Ovary (tissue), 9 donors: Measurements from ENCODE around the gene TFPI2. TPM values are rescaled to one million over a fixed set of nuclear protein-coding genes. Genes with fewer than 3 reads are reported as not detected.
"Not testable (repeated sequence)": the region's sequence is repeated elsewhere in the genome, so short reads cannot be mapped to it uniquely, and the experiment has no call there.

Source experiments
- DNase-seq, 5 donors: peaks; one replicate each; pipeline ENCODE4 v3.0.0-alpha.2; 2019 to 2020
- H3K27ac ChIP-seq, 2 donors: fragments of 200-600 bp; one replicate each; pipeline versions ENCODE4 v1.5.1 to v1.8.0; 2019 to 2022
- H3K27me3 ChIP-seq: fragments of 200-600 bp; one replicate; pipeline ENCODE4 v1.8.0; 2022
- H3K36me3 ChIP-seq: fragments of 200-600 bp; sonication (generic); one replicate; pipeline ENCODE4 v1.5.1; 2019
- H3K4me1 ChIP-seq: one replicate; pipeline ENCODE4 v1.8.1; 2013; ENCODE audit warnings: mild to moderate bottlenecking, moderate library complexity; ENCODE audit not compliant: insufficient read depth
- H3K4me3 ChIP-seq: fragments of 200-600 bp; sonication (generic); one replicate; pipeline ENCODE4 v1.5.1; 2017
- H3K9me3 ChIP-seq, 2 donors: fragments of 200-600 bp in 1 of 2; sonication (generic) in 1 of 2; one replicate each; pipeline versions ENCODE4 v1.5.1 to v1.8.1; 2013 to 2019; ENCODE audit warnings: mild to moderate bottlenecking in 1 of 2, moderate library complexity in 1 of 2
- EP300 ChIP-seq: sonication (generic); formaldehyde crosslinking; IDR thresholded peaks from one replicate; pipeline ENCODE4 v1.6.1; 2017; ENCODE audit warnings: antibody characterized with exemption
- POLR2A ChIP-seq: fragments of 450-650 bp; IDR thresholded peaks from one replicate; pipeline ENCODE4 v1.6.1; 2017; ENCODE audit warnings: antibody characterized with exemption, mild to moderate bottlenecking, moderate library complexity
- WGBS, 3 donors: extraction: QIAGEN DNeasy Blood & Tissue Kit in 1 of 3; methylation state at CpG; one replicate each; pipeline versions ENCODE4 v1.1.5 to v1.1.7; 2013 to 2017; 5-methylcytosine and 5-hydroxymethylcytosine counted together
- intact Hi-C, 4 donors: fragments of 100-400 bp; cut with DNase I; formaldehyde crosslinking; loops; one replicate each; pipeline versions ENCODE4 v1.11.0 to v1.15.1; 2022 to 2023
- polyA plus RNA-seq, 2 donors: library from polyadenylated mRNA; stranded (reverse); fragments of 200-250 nt in 1 of 2; fragments of 350-450 nt in 1 of 2; fragmentation: Illumina TruSeq in 1 of 2; extraction: RNeasy Lipid Tissue Mini Kit (QIAGEN cat#74804) in 1 of 2; gene quantifications; one replicate each; pipeline ENCODE4 v1.2.3, GENCODE V29; 2013 to 2014
- total RNA-seq, 7 donors: library from RNA; depleted of rRNA in 2 of 7; stranded (reverse); fragments of >200 nt in 2 of 7; fragmentation: NEBNext Ultra II Directional in 3 of 7; extraction: Animal tissue kit (Norgen Biotek cat#: 25700) in 3 of 7; gene quantifications; one replicate each; pipeline versions ENCODE4 v1.1.0 to v1.2.4, GENCODE V29; 2016 to 2023
- TF ChIP-seq, protein P1 (sequence below), 3 donors: fragments of 450-650 bp in 2 of 3; fragments of 200-600 bp in 1 of 3; IDR thresholded peaks; one replicate each; pipeline versions ENCODE4 v1.5.1 to v1.8.0; 2016 to 2022; ENCODE audit warnings: antibody characterized with exemption in 3 of 3, mild to moderate bottlenecking in 1 of 3
- donor health status: DM: no; HTN: no; CAD: no; lungs with moderate emphysema.
- donor health status: DM: no; HTN: no; CAD: no.
- donor health status: Bipolar disorder and iron deficiency.
- donor health status: DM: yes; HTN: yes; CAD: no.
- donor health status: DM: no; HTN: no; CAD: no.
- donor health status: DM: yes; HTN: yes; CAD: no.

The TFPI2 gene
- total and polyA plus RNA-seq, 9 donors: 22.9 to 126 (median 45.0) TPM

DNA sequence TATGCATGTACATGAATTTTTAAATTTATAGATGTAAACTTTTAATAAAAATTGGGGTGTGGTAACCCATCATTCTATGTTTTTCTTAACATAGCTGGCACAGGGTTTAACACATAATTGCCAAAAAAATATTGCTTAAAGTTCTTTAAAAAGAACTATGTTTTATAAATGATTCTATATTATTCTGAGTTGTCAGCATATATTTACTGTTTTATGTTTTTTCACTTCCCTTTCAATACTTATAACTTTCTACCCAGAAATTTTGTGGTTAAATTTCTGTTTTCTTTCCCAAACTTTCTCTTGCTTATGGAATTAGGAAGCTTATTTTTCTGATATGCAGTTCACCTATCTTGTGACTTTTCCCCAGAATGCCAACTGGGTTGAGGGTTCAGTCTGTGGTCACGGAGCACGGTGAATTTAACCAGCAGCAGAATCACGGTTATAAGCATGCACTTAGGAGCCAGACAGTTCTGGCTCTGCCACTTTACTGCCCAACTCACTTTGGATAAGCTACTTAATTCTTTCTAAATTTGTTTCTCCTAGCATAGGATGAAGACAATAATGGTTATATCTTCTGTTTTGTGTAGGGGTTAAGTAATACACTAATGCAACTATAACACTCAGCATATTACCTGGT, 24.8 kb upstream of the TFPI2 start:
- DNase-seq, H3K36me3 ChIP-seq, intact Hi-C loops, H3K4me1 ChIP-seq, H3K27me3 ChIP-seq, H3K4me3 ChIP-seq, H3K9me3 ChIP-seq: not testable (repeated sequence)
- 11 to 20% (median 17%) methylated on average over 3 of the region's 3 CpGs for WGBS, 3 donors
- peak overlapping the region in 1 of 2 donors; percentile 50 for H3K27ac ChIP-seq

GRCh38 chr7:93914581-93915066, 24.1 kb upstream of the TFPI2 start:
- no peak overlapping the region for H3K4me3 ChIP-seq
- intact Hi-C loops: no loop called here
- no peaks in the 10 kb centered on the region for H3K9me3 ChIP-seq
- peak in 3 of 5 donors; percentile 38 to 59 (median 39) for DNase-seq
- peak overlapping the region; percentile 16 to 67 for H3K27ac ChIP-seq
- no peaks in the 10 kb centered on the region for H3K27me3 ChIP-seq
- peaks cover 8% of the 10 kb centered on the region for H3K4me1 ChIP-seq
- WGBS, 3 donors: 13 to 17% (median 14%) methylated on average over 7 of the region's 7 CpGs
- H3K36me3 ChIP-seq: no peaks in the 10 kb centered on the region
- no peak for TF ChIP-seq POLR2A
- no peak for TF ChIP-seq EP300
- TF ChIP-seq, protein P1, sequence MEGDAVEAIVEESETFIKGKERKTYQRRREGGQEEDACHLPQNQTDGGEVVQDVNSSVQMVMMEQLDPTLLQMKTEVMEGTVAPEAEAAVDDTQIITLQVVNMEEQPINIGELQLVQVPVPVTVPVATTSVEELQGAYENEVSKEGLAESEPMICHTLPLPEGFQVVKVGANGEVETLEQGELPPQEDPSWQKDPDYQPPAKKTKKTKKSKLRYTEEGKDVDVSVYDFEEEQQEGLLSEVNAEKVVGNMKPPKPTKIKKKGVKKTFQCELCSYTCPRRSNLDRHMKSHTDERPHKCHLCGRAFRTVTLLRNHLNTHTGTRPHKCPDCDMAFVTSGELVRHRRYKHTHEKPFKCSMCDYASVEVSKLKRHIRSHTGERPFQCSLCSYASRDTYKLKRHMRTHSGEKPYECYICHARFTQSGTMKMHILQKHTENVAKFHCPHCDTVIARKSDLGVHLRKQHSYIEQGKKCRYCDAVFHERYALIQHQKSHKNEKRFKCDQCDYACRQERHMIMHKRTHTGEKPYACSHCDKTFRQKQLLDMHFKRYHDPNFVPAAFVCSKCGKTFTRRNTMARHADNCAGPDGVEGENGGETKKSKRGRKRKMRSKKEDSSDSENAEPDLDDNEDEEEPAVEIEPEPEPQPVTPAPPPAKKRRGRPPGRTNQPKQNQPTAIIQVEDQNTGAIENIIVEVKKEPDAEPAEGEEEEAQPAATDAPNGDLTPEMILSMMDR (IDR thresholded peaks at IDR 0.05): no peak

GRCh38 chr7:93913197-93913596, 22.6 kb upstream of the TFPI2 start:
- H3K36me3 ChIP-seq: no peaks in the 10 kb centered on the region
- no peaks in the 10 kb centered on the region for H3K9me3 ChIP-seq
- peak overlapping the region in 1 of 2 donors; percentile 67 for H3K27ac ChIP-seq
- no peak overlapping the region for H3K4me3 ChIP-seq
- H3K4me1 ChIP-seq: peaks cover 6% of the 10 kb centered on the region
- DNase-seq: no peak
- H3K27me3 ChIP-seq: no peaks in the 10 kb centered on the region
- intact Hi-C loops: no loop called here
- TF ChIP-seq POLR2A: no peak
- TF ChIP-seq, protein P1 (IDR thresholded peaks at IDR 0.05): no peak
- TF ChIP-seq EP300: no peak

DNA sequence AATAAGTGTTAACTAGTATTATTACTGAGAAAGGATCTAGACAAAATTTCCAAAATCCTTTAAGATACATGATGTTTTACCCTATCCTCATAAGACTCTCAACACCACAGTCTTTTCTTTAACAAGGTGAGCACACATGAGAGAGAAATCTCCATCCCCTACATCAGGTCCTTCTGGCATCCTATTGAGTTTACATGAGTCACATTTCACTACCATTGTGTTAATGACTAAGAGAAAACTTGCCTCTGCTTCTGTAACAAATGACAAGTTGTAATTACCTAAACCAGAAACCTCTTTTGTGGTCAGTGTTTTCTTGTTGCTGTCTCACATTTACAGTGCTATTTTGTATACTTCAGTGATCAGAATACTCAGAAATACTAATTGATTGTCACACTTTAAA, 21.1 kb upstream of the TFPI2 start:
- peak overlapping the region in 1 of 2 donors; percentile 66 for H3K27ac ChIP-seq
- H3K4me3 ChIP-seq, intact Hi-C loops, DNase-seq, H3K27me3 ChIP-seq, H3K9me3 ChIP-seq, H3K4me1 ChIP-seq, H3K36me3 ChIP-seq: not testable (repeated sequence)

DNA sequence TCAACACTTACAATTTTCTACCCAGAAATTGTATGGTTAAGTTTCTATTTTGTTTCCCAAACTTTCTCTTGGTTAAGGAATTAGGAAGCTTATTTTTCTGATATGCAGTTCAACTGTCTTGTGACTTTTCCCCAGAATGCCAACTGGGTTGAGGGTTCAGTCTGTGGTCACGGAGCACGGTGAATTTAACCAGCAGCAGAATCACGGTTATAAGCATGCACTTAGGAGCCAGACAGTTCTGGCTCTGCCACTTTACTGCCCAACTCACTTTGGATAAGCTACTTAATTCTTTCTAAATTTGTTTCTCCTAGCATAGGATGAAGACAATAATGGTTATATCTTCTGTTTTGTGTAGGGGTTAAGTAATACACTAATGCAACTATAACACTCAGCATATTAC, 20.7 kb upstream of the TFPI2 start:
- H3K27me3 ChIP-seq, H3K9me3 ChIP-seq, H3K4me3 ChIP-seq, intact Hi-C loops, H3K36me3 ChIP-seq, DNase-seq, H3K4me1 ChIP-seq: not testable (repeated sequence)
- 0 to 11% (median 2%) methylated on average over 3 of the region's 3 CpGs for WGBS, 3 donors
- H3K27ac ChIP-seq: peak overlapping the region in 1 of 2 donors; percentile 66

- intact Hi-C loops: no loop called here
- TF ChIP-seq, protein P1 (IDR thresholded peaks at IDR 0.05): no peak
- TF ChIP-seq POLR2A (no peak), EP300 (no peak)
- no peaks in the 10 kb centered on the region for H3K27me3 ChIP-seq
- peak overlapping the region in 1 of 2 donors; percentile 62 for H3K27ac ChIP-seq
- H3K36me3 ChIP-seq: no peaks in the 10 kb centered on the region
- no peaks in the 10 kb centered on the region for H3K9me3 ChIP-seq
- H3K4me3 ChIP-seq: no peak overlapping the region
- 1 to 10% (median 6%) methylated on average over 3 of the region's 3 CpGs for WGBS, 3 donors
- H3K4me1 ChIP-seq: peaks cover 6% of the 10 kb centered on the region
- DNase-seq: peak; percentile 47 to 85 (median 81)
These were observed 19.8 kb upstream of the TFPI2 start for GRCh38 chr7:93910076-93910994.
